COLO829 (cell line): ENCODE data around the gene RCN1.
"Not testable (repeated sequence)": the region's sequence is repeated elsewhere in the genome, so short reads cannot be mapped to it uniquely, and the experiment has no call there.

ENCODE experiments used
- DNase-seq: peaks from one replicate; pipeline ENCODE4 v3.0.0; 2012; ENCODE audit warnings: low spot score

RCN1 gene

GRCh38 chr11:32090545-32091370 is at the start of gene RCN1:
Gene RCN1 (plus strand): TSS chr11:32091074. CDS start chr11:32091197, 123 bp downstream.
- DNase-seq = no peak

- no peak for DNase-seq
Observed at GRCh38 chr11:32043737-32044136, 47.1 kb upstream of the RCN1 start.

- no peak for DNase-seq
Observed at GRCh38 chr11:32044158-32044863, 46.6 kb upstream of the RCN1 start.

- DNase-seq = no peak
Observed at GRCh38 chr11:32045456-32045855, 45.4 kb upstream of the RCN1 start.

DNA sequence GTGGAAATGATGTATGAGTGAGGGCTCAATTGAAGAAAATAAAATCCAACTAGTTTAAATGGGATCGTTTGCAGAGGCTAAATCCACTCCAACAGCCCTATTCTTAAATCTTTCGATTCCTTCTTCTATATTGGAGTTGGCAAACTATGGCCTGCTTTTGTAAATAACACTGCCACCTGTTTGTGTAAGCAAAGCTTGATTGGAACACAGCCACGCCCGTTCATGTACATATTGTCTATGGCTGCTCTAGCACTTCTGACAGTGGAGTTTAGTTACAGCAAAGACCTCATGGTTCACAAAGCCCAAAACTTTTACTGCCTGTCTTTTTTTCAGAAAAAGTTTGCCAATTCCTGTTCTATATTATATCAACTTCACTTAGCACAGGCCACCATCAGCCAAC is 40.6 kb upstream of the RCN1 start:
- no peak for DNase-seq

DNA sequence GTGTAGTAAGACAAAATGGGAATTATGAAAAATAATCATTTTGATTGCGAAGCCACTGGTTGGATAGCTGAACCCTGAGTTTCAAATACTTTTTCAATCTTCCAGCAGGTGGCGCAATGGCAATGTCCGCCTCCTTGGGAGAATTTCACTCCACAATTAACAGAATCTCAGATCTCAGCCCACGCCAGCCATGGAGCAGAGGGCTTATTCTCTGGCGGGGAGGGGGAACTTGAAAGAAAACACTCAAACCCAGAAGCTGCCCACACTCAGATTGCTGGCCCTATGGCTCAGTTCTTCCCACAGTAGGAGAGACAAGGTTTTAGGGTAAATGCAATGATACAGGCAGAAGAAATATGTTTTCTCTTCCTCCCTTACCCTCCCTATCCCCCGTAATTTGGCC is 38.7 kb upstream of the RCN1 start:
- DNase-seq = peak; percentile 75

DNA sequence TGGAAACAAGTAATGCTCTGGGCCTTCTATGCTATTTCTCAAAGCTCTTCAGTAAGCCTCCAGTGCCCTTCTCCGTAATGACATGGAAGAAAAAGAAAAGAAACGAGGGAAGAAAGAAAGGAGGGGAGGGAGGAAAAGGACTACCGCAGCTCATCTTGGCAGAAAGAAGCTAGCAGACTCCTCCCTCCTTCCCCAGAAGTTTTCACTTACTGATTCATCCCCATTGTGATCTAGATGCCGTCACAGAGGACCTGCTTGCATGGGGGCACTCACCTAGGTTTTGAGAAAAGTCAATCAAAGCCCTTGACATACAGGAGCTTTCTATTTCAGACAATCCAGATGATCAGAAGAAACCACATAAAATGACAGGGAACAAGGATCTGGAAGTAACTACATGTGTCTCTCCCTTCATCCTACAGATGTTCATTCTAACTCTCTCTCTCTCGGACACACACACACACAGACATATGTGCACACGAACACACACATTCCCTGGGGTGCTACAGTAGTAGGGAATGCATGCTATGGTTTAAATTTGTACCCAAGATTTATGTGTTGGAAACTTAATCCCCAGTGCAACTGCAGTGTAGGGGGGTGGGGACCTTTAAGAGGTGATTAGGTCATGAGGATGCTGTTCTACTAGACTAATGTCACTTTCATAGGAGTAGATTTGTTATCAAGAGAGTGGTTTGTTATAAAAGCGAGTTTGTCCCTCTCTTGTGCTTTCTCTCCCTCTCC is 37.6 kb upstream of the RCN1 start:
- no peak for DNase-seq

DNA sequence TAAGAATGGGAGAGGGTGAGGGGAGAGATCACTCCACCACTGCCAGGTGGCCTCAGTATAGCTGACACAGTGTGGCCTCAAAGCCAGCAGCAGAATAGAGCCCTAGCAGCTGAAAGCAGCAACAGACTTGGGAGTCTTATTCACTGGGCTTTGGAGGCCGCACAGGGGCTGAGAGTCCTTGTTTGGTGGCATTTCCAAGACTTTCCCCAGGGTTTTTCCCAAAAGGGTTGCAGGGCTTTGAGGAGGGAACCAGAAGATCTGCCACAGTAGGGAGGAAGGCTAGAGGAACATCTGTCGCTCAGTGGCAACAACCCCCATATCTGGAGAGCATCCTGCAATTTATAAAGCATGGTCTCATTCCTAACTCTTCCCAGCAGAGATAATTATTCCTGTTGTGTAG is 35.0 kb upstream of the RCN1 start:
- no peak for DNase-seq

GRCh38 chr11:32056438-32056837 is 34.4 kb upstream of the RCN1 start:
- DNase-seq = peak; percentile 17

DNA sequence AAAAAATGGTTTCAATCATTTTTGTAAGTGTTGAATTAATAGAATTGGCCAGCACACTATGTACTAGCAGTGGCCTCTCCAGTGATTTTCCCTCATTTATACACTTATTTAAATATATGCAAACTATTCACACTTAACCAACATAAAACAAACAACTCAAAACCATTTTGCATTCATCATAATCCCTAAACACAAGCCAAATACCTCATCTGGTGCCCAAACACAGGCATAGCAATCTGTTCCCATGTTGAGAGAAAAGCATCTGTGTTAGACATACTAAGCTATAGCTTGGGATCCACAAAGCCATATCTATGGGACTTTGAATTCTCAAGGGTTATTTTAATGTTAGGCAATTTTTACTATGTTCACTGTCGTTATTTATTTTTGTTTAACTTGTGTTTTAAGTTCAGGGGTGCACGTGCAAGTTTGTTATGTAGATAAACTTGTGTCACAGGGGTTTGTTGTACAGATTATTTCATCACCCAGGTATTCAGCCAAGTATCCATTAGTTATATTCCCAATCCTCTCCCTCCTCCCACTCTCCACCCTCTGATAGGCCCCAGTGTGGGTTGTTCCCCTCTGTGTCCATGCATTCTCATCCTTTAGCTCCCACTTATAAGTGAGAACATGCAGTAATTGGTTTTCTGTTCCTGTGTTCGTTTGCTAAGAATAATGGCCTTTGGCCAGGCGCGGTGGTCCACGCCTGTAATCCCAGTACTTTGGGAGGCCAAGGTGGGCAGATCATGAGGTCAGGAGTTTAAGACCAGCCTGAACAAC is 31.0 kb upstream of the RCN1 start:
- DNase-seq = no peak

- DNase-seq = no peak
Observed at GRCh38 chr11:32062540-32062939, 28.3 kb upstream of the RCN1 start.

- DNase-seq = not testable (repeated sequence)
Observed at GRCh38 chr11:32063031-32063430, 27.8 kb upstream of the RCN1 start.

- no peak for DNase-seq
Observed at GRCh38 chr11:32065865-32066629, 24.8 kb upstream of the RCN1 start.

GRCh38 chr11:32068134-32068870 is 22.6 kb upstream of the RCN1 start:
- no peak for DNase-seq

DNA sequence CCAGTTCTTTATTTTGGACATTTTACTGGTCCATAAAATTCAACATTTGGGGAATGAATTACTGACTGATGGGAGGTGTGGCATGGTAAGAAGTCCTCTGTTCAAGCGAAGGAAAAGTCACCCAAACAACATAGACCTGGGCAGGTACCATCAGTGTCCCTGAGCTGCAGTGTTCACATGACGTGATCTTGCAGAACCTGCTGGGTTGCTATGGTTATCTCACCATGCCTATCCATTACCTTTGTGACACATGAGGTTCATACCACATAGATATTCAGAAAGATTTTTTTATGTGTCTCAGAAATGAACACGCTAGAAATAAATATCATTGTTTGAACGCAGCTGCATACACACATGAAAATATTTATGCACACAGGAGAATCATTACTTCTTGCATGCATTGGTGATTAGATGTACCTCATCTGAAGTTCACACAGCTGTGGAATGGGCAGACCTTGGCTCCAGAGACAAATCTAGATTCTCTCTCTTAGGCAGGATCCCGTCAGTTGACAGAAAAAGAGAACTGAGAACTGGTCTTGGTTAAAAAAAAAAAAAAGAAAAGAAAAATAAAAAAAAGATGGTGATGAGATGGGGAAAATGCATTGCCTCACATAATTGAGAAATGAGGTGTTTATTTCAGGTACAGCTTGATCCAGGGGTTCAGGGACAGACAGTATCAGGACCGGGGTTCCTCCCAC is 21.4 kb upstream of the RCN1 start:
- no peak for DNase-seq

GRCh38 chr11:32070692-32071091 is 20.2 kb upstream of the RCN1 start:
- DNase-seq = no peak

DNA sequence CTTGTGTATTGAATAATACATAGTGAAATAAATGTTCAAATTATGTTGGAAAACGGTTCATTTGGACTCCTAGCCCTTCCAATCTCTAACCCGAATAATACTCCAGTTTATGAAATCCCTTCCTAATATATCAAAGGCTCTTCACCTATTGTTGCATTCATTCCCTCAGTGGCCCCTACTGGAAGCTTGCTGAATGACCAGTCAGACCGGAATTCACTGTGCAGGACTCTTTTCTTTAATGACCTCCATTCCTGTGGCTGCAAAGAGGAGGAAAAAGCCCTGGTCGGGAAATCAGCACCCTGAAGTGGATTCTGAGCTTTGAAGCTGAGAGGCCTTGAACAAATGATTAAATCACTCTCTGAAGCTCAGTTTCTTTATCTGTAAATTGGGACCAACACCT is 19.1 kb upstream of the RCN1 start:
- DNase-seq = peak; percentile 55

DNA sequence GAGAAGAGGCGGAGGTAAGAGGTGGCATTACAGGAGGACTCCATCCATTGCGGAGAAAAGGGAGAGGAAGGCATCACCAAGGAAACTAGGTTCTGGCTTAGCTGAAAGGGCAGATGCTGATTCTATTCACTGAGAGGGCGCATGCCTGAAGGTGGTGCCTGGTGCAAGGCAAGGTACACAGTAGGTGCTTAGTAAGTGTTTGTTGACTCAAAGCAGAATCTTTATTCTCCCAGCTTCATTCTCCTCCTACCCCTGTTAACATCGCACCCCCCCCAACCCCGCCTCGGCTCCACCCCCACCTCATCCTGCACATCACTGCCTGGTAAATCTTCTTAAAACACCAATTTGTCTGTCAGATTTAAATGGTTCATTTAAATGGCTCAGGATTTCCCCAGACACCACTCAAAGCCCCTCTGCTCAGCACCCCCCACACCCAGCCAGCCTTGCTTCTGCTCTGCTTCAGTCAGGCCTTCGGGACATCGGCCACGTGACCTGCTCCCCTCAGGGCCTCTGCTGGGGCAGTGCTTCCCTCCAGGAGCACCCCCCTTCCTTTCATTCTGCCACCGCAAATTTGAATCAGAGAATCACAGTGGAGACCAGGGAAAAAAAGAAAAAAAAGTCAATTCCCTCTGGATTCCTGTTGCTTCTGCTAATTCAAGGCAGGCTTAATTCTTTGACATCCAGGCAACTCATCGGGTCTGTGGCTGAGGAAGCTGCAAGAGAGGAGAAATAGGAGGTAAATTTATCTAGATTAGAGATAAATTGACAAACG is 17.8 kb upstream of the RCN1 start:
- no peak for DNase-seq

GRCh38 chr11:32073644-32074026 is 17.2 kb upstream of the RCN1 start:
- no peak for DNase-seq
